SK-N-SH (cell line): ENCODE data around the gene RAB18.

Source experiments
- CTCF ChIP-seq: fragments of 200-600 bp; sonication (generic); IDR thresholded peaks from 2 replicates; pipeline ENCODE4 v1.6.1; 2017; ENCODE audit warnings: antibody characterized with exemption, mild to moderate bottlenecking, moderate library complexity
- EP300 ChIP-seq, 2 experiments: IDR thresholded peaks; 2 replicates each; pipeline versions ENCODE4 v1.4.0 to v1.6.1; 2012; ENCODE audit warnings: borderline replicate concordance in 1 of 2, low read depth in 1 of 2, low read length in 1 of 2
- EZH2phosphoT487 ChIP-seq: fragments of 200-600 bp; sonication (generic); IDR thresholded peaks from 2 replicates; pipeline ENCODE4 v1.6.1; 2017; ENCODE audit warnings: low read depth, mixed run types, mild to moderate bottlenecking, antibody characterized with exemption, moderate library complexity, borderline replicate concordance
- FOXJ3 ChIP-seq: sonication (generic); formaldehyde crosslinking; IDR thresholded peaks from 2 replicates; pipeline ENCODE4 v1.5.1; 2020; ENCODE audit warnings: mild to moderate bottlenecking, missing genetic modification reagents
- GATA2 ChIP-seq: sonication (generic); formaldehyde crosslinking; IDR thresholded peaks from 2 replicates; pipeline ENCODE4 v1.5.0; 2020; ENCODE audit warnings: mild to moderate bottlenecking, missing genetic modification reagents
- PBX3 ChIP-seq: IDR thresholded peaks from 2 replicates; pipeline ENCODE4; 2012
- POLR2AphosphoS5 ChIP-seq: IDR thresholded peaks from 2 replicates; pipeline ENCODE4 v1.6.1; 2012; ENCODE audit warnings: low read depth, low read length
- REST ChIP-seq: IDR thresholded peaks from 2 replicates; pipeline ENCODE4 v1.6.1; 2012; ENCODE audit warnings: mild to moderate bottlenecking, low read depth, low read length, moderate library complexity
- SMC3 ChIP-seq: IDR thresholded peaks from 2 replicates; pipeline ENCODE4 v1.6.1; 2012; ENCODE audit warnings: low read depth, low read length, improper control_type of control experiment
- TAF1 ChIP-seq: IDR thresholded peaks from 2 replicates; pipeline ENCODE4 v1.6.1; 2012; ENCODE audit warnings: low read depth, mild to moderate bottlenecking, low read length, moderate library complexity, borderline replicate concordance
- TF ChIP-seq, protein P1 (sequence below): IDR thresholded peaks from 2 replicates; pipeline ENCODE4 v1.4.0; 2012; ENCODE audit warnings: low read depth, borderline replicate concordance
- TF ChIP-seq, protein P2 (sequence below): IDR thresholded peaks from 2 replicates; pipeline ENCODE4 v1.4.0; 2012; ENCODE audit warnings: low read depth
- TF ChIP-seq, protein P3 (sequence below): fragments of 150-350 bp; IDR thresholded peaks from 2 replicates; pipeline ENCODE4 v1.6.1; 2017; ENCODE audit warnings: antibody characterized with exemption, low read length, low read depth, borderline replicate concordance

- no peak for TF ChIP-seq CTCF
- TF ChIP-seq TAF1, result no peak
- no peak for TF ChIP-seq GATA2 (CRISPR knock-in tag)
- TF ChIP-seq, protein P1, sequence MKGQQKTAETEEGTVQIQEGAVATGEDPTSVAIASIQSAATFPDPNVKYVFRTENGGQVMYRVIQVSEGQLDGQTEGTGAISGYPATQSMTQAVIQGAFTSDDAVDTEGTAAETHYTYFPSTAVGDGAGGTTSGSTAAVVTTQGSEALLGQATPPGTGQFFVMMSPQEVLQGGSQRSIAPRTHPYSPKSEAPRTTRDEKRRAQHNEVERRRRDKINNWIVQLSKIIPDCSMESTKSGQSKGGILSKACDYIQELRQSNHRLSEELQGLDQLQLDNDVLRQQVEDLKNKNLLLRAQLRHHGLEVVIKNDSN, result no peak
- TF ChIP-seq, protein P2, sequence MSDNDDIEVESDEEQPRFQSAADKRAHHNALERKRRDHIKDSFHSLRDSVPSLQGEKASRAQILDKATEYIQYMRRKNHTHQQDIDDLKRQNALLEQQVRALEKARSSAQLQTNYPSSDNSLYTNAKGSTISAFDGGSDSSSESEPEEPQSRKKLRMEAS, result no peak
- TF ChIP-seq PBX3, result no peak
- no peak for TF ChIP-seq SMC3
- TF ChIP-seq REST, result no peak
- TF ChIP-seq EZH2phosphoT487, result no peak
- no peak for TF ChIP-seq POLR2AphosphoS5
- TF ChIP-seq EP300 (IDR thresholded peaks at IDR 0.05; ENCODE audit: borderline replicate concordance in 1 of 2, low read depth in 1 of 2, low read length in 1 of 2), result no peak
- TF ChIP-seq FOXJ3 (CRISPR knock-in tag), result no peak
- TF ChIP-seq, protein P3, sequence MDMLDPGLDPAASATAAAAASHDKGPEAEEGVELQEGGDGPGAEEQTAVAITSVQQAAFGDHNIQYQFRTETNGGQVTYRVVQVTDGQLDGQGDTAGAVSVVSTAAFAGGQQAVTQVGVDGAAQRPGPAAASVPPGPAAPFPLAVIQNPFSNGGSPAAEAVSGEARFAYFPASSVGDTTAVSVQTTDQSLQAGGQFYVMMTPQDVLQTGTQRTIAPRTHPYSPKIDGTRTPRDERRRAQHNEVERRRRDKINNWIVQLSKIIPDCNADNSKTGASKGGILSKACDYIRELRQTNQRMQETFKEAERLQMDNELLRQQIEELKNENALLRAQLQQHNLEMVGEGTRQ, result no peak
Measured at GRCh38 chr10:27482984-27483956, 20.8 kb upstream of the RAB18 start.
